ENCODE results near the gene NRG3. TPM values are rescaled to one million over a fixed set of nuclear protein-coding genes. Genes with fewer than 3 reads are reported as not detected.

NRG3 gene
- total and polyA plus RNA-seq, 3 experiments from 2014 or later = not detected

DNA sequence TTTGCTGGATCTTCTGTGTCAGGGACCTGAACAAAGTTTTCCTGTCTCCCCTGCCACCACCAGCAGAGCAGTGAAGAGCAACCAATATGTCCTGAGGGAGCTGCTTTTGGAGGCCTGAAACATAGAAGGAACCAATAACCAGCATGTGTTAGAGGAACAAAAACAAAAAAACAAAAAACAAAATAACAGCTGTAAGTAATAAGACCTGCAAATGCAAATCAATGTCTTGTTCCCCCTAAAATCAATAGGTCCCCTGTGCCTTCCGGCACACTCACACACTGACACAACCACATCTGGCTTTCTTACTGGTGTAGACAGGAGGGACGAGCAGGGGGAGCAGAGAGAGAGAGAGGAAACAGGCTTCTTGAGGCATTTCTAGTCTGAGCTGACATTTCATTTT, 94.1 kb downstream of the NRG3 start:
- Histone ChIP-seq H3K9me3 (ENCODE audit: low read length) (no peaks in the 10 kb centered on the region), H3K27ac (ENCODE audit: low read depth, low read length) (no peak overlapping the region), H3K4me1 (ENCODE audit: insufficient read depth, low read length) (no peaks in the 10 kb centered on the region), H3K36me3 (ENCODE audit: insufficient read depth, low read length) (no peaks in the 10 kb centered on the region), H3K4me3 (ENCODE audit: low read length) (no peak overlapping the region), H3K27me3 (ENCODE audit: insufficient read depth, low read length, poor library complexity, severe bottlenecking) (no peaks in the 10 kb centered on the region)
- Mint-ChIP-seq H3K27me3 (no peaks in the 10 kb centered on the region), H3K9me3 (peaks cover 5 to 28% (median 21%) of the 10 kb centered on the region in 5 donors), H3K4me3 (no peak overlapping the region), H3K4me1 (no peaks in the 10 kb centered on the region), H3K36me3 (peaks cover 0 to 2% (median 0%) of the 10 kb centered on the region in 3 donors), H3K27ac (no peak overlapping the region)
- CTCF ChIA-PET = no interaction called here
- POLR2A ChIA-PET = no interaction called here
- DNase-seq = no peak

DNA sequence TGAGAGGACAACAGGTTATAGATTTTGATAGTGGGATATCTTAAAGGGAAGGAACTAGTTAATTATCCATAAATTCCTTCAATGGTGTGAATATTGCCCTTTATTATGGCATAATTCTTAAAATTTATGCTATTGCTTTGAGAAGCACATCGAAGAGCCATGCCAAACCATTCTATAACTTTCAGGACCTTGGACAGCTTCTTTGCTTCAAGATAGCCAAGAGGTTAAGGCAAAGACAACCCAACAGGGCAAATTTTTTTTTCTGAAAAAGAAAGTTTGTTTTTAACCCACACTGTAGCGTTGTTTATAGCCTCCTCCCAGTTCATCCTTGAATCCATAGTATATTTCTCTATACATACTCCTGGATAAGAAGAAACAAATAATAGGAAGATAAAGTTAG, 103.2 kb downstream of the NRG3 start:
- CTCF ChIA-PET = no interaction called here
- no peak overlapping the region for H3K4me3 Mint-ChIP-seq
- H3K27me3 ChIP-seq (ENCODE audit: insufficient read depth, low read length, poor library complexity, severe bottlenecking) = no peaks in the 10 kb centered on the region
- no peaks in the 10 kb centered on the region for H3K36me3 Mint-ChIP-seq
- no peak overlapping the region for H3K27ac Mint-ChIP-seq
- no peaks in the 10 kb centered on the region for H3K4me1 Mint-ChIP-seq
- peaks cover 3 to 33% (median 12%) of the 10 kb centered on the region in 5 donors for H3K9me3 Mint-ChIP-seq
- H3K4me3 ChIP-seq (ENCODE audit: low read length) = no peak overlapping the region
- H3K4me1 ChIP-seq (ENCODE audit: insufficient read depth, low read length) = no peaks in the 10 kb centered on the region
- no peaks in the 10 kb centered on the region for H3K9me3 ChIP-seq (ENCODE audit: low read length)
- H3K36me3 ChIP-seq (ENCODE audit: insufficient read depth, low read length) = no peaks in the 10 kb centered on the region
- H3K27ac ChIP-seq (ENCODE audit: low read depth, low read length) = no peak overlapping the region
- DNase-seq = no peak
- no peaks in the 10 kb centered on the region for H3K27me3 Mint-ChIP-seq
- POLR2A ChIA-PET = no interaction called here

GRCh38 chr10:81981724-81982123, 106.7 kb downstream of the NRG3 start:
- DNase-seq = no peak
- H3K36me3 Mint-ChIP-seq = no peaks in the 10 kb centered on the region
- Histone ChIP-seq H3K4me3 (ENCODE audit: low read length) (no peak overlapping the region), H3K27me3 (ENCODE audit: insufficient read depth, low read length, poor library complexity, severe bottlenecking) (no peaks in the 10 kb centered on the region), H3K9me3 (ENCODE audit: low read length) (no peaks in the 10 kb centered on the region), H3K27ac (ENCODE audit: low read depth, low read length) (no peak overlapping the region), H3K4me1 (ENCODE audit: insufficient read depth, low read length) (no peaks in the 10 kb centered on the region), H3K36me3 (ENCODE audit: insufficient read depth, low read length) (no peaks in the 10 kb centered on the region)
- peaks cover 3 to 29% (median 6%) of the 10 kb centered on the region in 5 donors for H3K9me3 Mint-ChIP-seq
- H3K27ac Mint-ChIP-seq = no peak overlapping the region
- no peak overlapping the region for H3K4me3 Mint-ChIP-seq
- ChIA-PET CTCF (no interaction called here), POLR2A (no interaction called here)
- no peaks in the 10 kb centered on the region for H3K4me1 Mint-ChIP-seq
- no peaks in the 10 kb centered on the region for H3K27me3 Mint-ChIP-seq

DNA sequence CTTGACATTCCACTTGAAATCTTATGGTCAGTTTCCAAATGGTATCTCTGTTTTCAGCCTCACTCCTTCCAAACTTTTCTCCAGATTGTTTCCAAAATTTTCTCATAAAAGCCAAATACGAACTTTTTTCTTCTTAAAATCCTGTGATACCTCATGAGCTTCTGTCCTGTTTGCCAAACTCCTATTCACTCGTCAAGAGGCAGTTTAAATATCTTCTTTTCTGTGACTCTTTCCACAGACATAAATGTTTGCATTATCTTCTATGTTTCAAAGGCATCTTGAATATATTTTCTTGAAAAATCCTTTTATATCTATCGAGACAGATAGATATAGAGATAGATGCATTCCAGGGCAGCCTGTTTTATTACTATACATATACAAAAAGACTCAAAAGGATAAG, 109.4 kb downstream of the NRG3 start:
- Histone ChIP-seq H3K27ac (ENCODE audit: low read depth, low read length) (no peak overlapping the region), H3K27me3 (ENCODE audit: insufficient read depth, low read length, poor library complexity, severe bottlenecking) (no peaks in the 10 kb centered on the region), H3K9me3 (ENCODE audit: low read length) (no peaks in the 10 kb centered on the region), H3K4me1 (ENCODE audit: insufficient read depth, low read length) (no peaks in the 10 kb centered on the region), H3K36me3 (ENCODE audit: insufficient read depth, low read length) (no peaks in the 10 kb centered on the region), H3K4me3 (ENCODE audit: low read length) (no peak overlapping the region)
- ChIA-PET POLR2A (no interaction called here), CTCF (no interaction called here)
- H3K27ac Mint-ChIP-seq = no peak overlapping the region
- no peak overlapping the region for H3K4me3 Mint-ChIP-seq
- peaks cover 6 to 38% (median 11%) of the 10 kb centered on the region in 5 donors for H3K9me3 Mint-ChIP-seq
- no peaks in the 10 kb centered on the region for H3K36me3 Mint-ChIP-seq
- no peak for DNase-seq
- no peaks in the 10 kb centered on the region for H3K27me3 Mint-ChIP-seq
- H3K4me1 Mint-ChIP-seq = no peaks in the 10 kb centered on the region

GRCh38 chr10:81995254-81995653, 120.3 kb downstream of the NRG3 start:
- ChIA-PET CTCF (no interaction called here), POLR2A (no interaction called here)
- H3K36me3 Mint-ChIP-seq = no peaks in the 10 kb centered on the region
- DNase-seq = no peak
- peaks cover 2 to 9% (median 3%) of the 10 kb centered on the region in 5 donors for H3K9me3 Mint-ChIP-seq
- H3K4me3 ChIP-seq (ENCODE audit: low read length) = no peak overlapping the region
- no peaks in the 10 kb centered on the region for H3K36me3 ChIP-seq (ENCODE audit: insufficient read depth, low read length)
- no peaks in the 10 kb centered on the region for H3K4me1 ChIP-seq (ENCODE audit: insufficient read depth, low read length)
- no peaks in the 10 kb centered on the region for H3K27me3 ChIP-seq (ENCODE audit: insufficient read depth, low read length, poor library complexity, severe bottlenecking)
- no peak overlapping the region for H3K27ac Mint-ChIP-seq
- no peak overlapping the region for H3K4me3 Mint-ChIP-seq
- no peaks in the 10 kb centered on the region for H3K27me3 Mint-ChIP-seq
- no peaks in the 10 kb centered on the region for H3K4me1 Mint-ChIP-seq
- H3K27ac ChIP-seq (ENCODE audit: low read depth, low read length) = no peak overlapping the region
- H3K9me3 ChIP-seq (ENCODE audit: low read length) = no peaks in the 10 kb centered on the region

- DNase-seq = no peak
- Histone ChIP-seq H3K27ac (ENCODE audit: low read depth, low read length) (no peak overlapping the region), H3K9me3 (ENCODE audit: low read length) (no peaks in the 10 kb centered on the region), H3K4me1 (ENCODE audit: insufficient read depth, low read length) (no peaks in the 10 kb centered on the region), H3K4me3 (ENCODE audit: low read length) (no peak overlapping the region), H3K36me3 (ENCODE audit: insufficient read depth, low read length) (no peaks in the 10 kb centered on the region), H3K27me3 (ENCODE audit: insufficient read depth, low read length, poor library complexity, severe bottlenecking) (no peaks in the 10 kb centered on the region)
- Mint-ChIP-seq H3K9me3 (peaks cover 2 to 12% (median 6%) of the 10 kb centered on the region in 5 donors), H3K27me3 (no peaks in the 10 kb centered on the region), H3K4me1 (no peaks in the 10 kb centered on the region), H3K36me3 (no peaks in the 10 kb centered on the region), H3K27ac (no peak overlapping the region), H3K4me3 (no peak overlapping the region)
- ChIA-PET POLR2A (no interaction called here), CTCF (no interaction called here)
Observed at GRCh38 chr10:81996927-81997326, 121.9 kb downstream of the NRG3 start.

DNA sequence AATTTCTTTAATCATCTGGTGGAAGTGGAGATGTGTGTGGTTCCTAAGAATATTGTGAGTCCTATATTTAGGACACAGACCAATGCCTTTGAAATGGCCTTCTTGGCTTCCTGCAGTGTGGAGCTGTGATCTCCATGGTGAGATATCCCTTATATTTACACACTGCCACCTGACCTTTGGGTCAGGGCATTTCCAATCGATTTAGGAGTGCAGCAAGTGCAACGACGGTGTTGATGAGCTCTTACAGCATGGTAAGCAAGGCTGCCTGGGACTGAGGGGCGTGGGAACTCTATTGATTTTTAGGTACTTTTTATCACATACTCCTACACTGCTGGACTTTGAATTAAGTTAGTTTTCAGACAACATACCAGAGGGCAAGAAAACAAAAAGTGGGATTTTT, 146.0 kb downstream of the NRG3 start:
- no peaks in the 10 kb centered on the region for H3K4me1 ChIP-seq (ENCODE audit: insufficient read depth, low read length)
- ChIA-PET POLR2A (no interaction called here), CTCF (no interaction called here)
- H3K27me3 Mint-ChIP-seq = no peaks in the 10 kb centered on the region
- no peak for DNase-seq
- peaks cover 6 to 16% (median 15%) of the 10 kb centered on the region in 5 donors for H3K9me3 Mint-ChIP-seq
- no peak overlapping the region for H3K4me3 Mint-ChIP-seq
- no peak overlapping the region for H3K27ac Mint-ChIP-seq
- no peaks in the 10 kb centered on the region for H3K36me3 Mint-ChIP-seq
- H3K27me3 ChIP-seq (ENCODE audit: insufficient read depth, low read length, poor library complexity, severe bottlenecking) = no peaks in the 10 kb centered on the region
- no peaks in the 10 kb centered on the region for H3K36me3 ChIP-seq (ENCODE audit: insufficient read depth, low read length)
- H3K4me1 Mint-ChIP-seq = no peaks in the 10 kb centered on the region
- no peak overlapping the region for H3K27ac ChIP-seq (ENCODE audit: low read depth, low read length)
- H3K9me3 ChIP-seq (ENCODE audit: low read length) = no peaks in the 10 kb centered on the region
- no peak overlapping the region for H3K4me3 ChIP-seq (ENCODE audit: low read length)

- H3K27me3 ChIP-seq (ENCODE audit: insufficient read depth, low read length, poor library complexity, severe bottlenecking) = no peaks in the 10 kb centered on the region
- Mint-ChIP-seq H3K36me3 (no peaks in the 10 kb centered on the region), H3K4me3 (no peak overlapping the region), H3K27me3 (no peaks in the 10 kb centered on the region), H3K4me1 (no peaks in the 10 kb centered on the region), H3K9me3 (peaks cover 0 to 14% (median 6%) of the 10 kb centered on the region in 5 donors), H3K27ac (no peak overlapping the region)
- DNase-seq = no peak
- no peak overlapping the region for H3K27ac ChIP-seq (ENCODE audit: low read depth, low read length)
- no peak overlapping the region for H3K4me3 ChIP-seq (ENCODE audit: low read length)
- POLR2A ChIA-PET = no interaction called here
- CTCF ChIA-PET = no interaction called here
- H3K36me3 ChIP-seq (ENCODE audit: insufficient read depth, low read length) = no peaks in the 10 kb centered on the region
- H3K9me3 ChIP-seq (ENCODE audit: low read length) = no peaks in the 10 kb centered on the region
- H3K4me1 ChIP-seq (ENCODE audit: insufficient read depth, low read length) = no peaks in the 10 kb centered on the region
Observed at GRCh38 chr10:82027711-82028110, 152.7 kb downstream of the NRG3 start.

DNA sequence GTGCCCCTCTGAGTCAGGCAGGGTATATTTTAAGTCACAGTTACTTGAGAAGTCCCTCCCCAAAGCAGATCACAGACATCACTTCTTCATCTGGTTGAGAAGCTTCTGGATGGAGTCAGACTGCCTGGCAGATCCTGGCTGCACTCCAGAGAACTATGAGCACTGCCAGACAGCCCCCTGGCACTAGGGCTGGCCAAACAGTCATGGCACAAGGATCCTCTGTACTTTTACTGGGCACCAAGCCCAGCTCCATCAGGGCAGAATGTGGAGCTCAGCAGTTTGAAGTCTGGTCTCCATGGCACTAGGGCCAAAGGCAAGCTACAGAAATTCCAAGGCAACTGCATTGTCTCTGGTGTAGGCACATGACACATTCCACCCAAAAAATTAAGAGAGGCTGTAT, 162.1 kb downstream of the NRG3 start:
- no peaks in the 10 kb centered on the region for H3K36me3 ChIP-seq (ENCODE audit: insufficient read depth, low read length)
- no peaks in the 10 kb centered on the region for H3K4me1 ChIP-seq (ENCODE audit: insufficient read depth, low read length)
- Mint-ChIP-seq H3K27ac (no peak overlapping the region), H3K4me1 (no peaks in the 10 kb centered on the region), H3K9me3 (peaks cover 0 to 17% (median 3%) of the 10 kb centered on the region in 5 donors), H3K4me3 (no peak overlapping the region), H3K36me3 (no peaks in the 10 kb centered on the region), H3K27me3 (no peaks in the 10 kb centered on the region)
- H3K27ac ChIP-seq (ENCODE audit: low read depth, low read length) = no peak overlapping the region
- POLR2A ChIA-PET = no interaction called here
- no peak overlapping the region for H3K4me3 ChIP-seq (ENCODE audit: low read length)
- H3K27me3 ChIP-seq (ENCODE audit: insufficient read depth, low read length, poor library complexity, severe bottlenecking) = no peaks in the 10 kb centered on the region
- no peak for DNase-seq
- CTCF ChIA-PET = no interaction called here
- no peaks in the 10 kb centered on the region for H3K9me3 ChIP-seq (ENCODE audit: low read length)

Data from CD8-positive, alpha-beta memory T cell (primary cell).